Measurements from ENCODE around the gene TDRD3. TPM values are rescaled to one million over a fixed set of nuclear protein-coding genes. Genes with fewer than 3 reads are reported as not detected.

The TDRD3 gene
- polyA plus RNA-seq, 1 donor from 2014 or later, result 6.9 TPM

DNA sequence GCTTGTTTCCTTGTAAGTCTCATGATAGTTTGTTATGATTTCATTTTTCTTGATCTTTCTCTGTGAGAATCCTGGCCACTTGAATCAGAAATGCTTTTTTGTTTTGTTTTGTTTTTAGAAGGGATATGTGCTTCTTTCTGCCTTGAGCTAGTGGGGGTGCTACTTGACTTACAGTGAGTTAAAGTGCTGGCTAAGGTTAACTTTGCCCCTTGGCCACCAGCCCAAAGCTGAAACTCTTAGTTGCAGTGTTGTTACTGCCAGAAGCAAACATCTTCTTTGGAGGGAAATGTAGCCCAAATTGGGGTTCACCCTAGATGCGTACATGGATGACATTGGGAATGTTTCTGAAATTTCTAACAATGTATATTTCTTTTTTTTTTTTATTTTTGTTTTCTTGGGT, 57.4 kb downstream of the TDRD3 start:
- no peak overlapping the region for H3K4me3 Mint-ChIP-seq
- no peaks in the 10 kb centered on the region for H3K9me3 Mint-ChIP-seq
- H3K27ac Mint-ChIP-seq, result no peak overlapping the region
- no peaks in the 10 kb centered on the region for H3K27me3 Mint-ChIP-seq
- H3K36me3 Mint-ChIP-seq, result peaks cover 7% of the 10 kb centered on the region
- H3K4me1 Mint-ChIP-seq, result no peaks in the 10 kb centered on the region

DNA sequence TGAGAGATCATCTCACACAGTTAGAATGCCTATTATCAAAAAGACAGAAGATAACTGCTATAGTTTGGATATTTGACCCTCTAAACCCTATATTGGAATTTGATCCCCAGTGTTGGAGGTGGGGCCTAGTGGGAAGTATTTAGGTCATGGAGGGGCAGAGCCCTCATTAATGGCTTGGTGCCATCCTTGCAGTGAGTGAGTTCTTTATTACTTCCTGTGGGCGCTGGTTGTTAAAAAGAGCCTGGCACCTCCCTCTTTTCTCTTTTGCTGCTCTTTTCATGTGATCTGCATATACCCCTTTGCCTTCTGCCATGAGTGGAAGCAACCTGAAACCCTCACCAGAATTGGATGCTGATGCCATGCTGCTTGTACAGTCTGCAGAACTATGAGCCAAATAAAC, 66.8 kb downstream of the TDRD3 start:
- no peak overlapping the region for H3K27ac Mint-ChIP-seq
- no peaks in the 10 kb centered on the region for H3K9me3 Mint-ChIP-seq
- no peaks in the 10 kb centered on the region for H3K4me1 Mint-ChIP-seq
- peaks cover 11% of the 10 kb centered on the region for H3K36me3 Mint-ChIP-seq
- no peak overlapping the region for H3K4me3 Mint-ChIP-seq
- H3K27me3 Mint-ChIP-seq, result no peaks in the 10 kb centered on the region

DNA sequence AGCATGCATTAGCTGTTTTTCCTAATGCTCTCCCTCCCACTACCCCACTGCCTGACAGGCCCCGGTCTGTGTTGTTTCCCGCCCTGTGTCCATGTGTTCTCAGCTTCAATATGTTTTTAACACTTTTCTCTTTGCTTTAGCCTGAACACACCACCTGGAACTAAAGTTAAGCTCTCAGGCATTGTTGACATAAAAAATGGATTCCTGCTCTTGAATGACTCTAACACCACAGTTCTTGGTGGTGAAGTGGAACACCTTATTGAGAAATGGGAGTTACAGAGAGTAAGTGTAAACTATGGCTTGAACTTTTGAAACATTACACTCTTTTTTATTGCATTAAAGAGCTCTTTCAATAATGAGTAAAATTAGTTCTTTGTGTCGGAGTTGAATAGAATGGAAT, 70.1 kb downstream of the TDRD3 start:
- Mint-ChIP-seq H3K36me3 (peaks cover 19% of the 10 kb centered on the region), H3K27ac (no peak overlapping the region), H3K9me3 (peaks cover 0 to 6% (median 0%) of the 10 kb centered on the region in 3 donors), H3K4me1 (no peaks in the 10 kb centered on the region), H3K4me3 (no peak overlapping the region), H3K27me3 (no peaks in the 10 kb centered on the region)

DNA sequence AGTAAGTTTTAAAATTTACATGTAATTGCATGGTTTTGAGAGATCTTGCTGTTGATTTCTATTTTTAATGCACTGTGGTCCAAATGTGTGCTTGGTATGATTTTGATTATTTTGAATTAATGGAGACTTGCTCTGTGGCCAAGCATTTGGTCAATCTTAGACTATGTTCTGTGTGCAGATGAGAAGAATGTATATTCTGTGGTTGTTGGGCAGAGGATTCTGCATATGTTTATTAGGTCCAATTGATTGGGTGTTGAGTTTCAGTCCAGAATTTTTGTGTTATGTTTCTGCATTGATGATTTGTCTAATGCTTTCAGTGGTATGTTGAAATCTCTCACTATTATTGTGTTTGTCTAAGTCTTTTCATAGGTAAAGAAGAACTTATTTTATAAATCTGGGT, 82.3 kb downstream of the TDRD3 start:
- no peak overlapping the region for H3K4me3 Mint-ChIP-seq
- peaks cover 0 to 5% (median 1%) of the 10 kb centered on the region in 3 donors for H3K4me1 Mint-ChIP-seq
- H3K27me3 Mint-ChIP-seq, result no peaks in the 10 kb centered on the region
- H3K36me3 Mint-ChIP-seq, result peaks cover 42% of the 10 kb centered on the region
- peaks cover 3 to 15% (median 3%) of the 10 kb centered on the region in 3 donors for H3K9me3 Mint-ChIP-seq
- H3K27ac Mint-ChIP-seq, result no peak overlapping the region

DNA sequence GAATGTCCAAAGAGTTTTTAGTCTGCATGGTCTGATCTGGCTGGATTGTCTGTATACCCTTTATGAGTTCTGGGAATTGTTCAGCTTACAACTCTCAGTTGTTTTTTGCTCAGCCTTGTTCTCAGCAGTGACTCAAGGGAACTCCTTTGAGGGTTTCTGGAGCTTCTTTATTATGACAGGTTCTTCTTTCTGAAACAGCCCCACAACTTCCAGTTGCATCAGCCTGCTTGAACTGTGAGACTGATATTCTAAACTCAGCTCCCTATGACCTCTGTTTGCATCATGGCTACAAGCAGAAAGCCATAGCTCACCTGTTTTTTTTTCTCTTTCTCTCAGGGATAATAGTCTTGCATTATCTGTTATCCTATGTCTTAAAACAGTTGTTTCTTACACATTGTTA, 85.0 kb downstream of the TDRD3 start:
- Mint-ChIP-seq H3K36me3 (peaks cover 47% of the 10 kb centered on the region), H3K9me3 (peaks cover 3 to 15% (median 3%) of the 10 kb centered on the region in 3 donors), H3K27ac (no peak overlapping the region), H3K4me1 (peaks cover 0 to 5% (median 0%) of the 10 kb centered on the region in 3 donors), H3K27me3 (no peaks in the 10 kb centered on the region), H3K4me3 (no peak overlapping the region)

DNA sequence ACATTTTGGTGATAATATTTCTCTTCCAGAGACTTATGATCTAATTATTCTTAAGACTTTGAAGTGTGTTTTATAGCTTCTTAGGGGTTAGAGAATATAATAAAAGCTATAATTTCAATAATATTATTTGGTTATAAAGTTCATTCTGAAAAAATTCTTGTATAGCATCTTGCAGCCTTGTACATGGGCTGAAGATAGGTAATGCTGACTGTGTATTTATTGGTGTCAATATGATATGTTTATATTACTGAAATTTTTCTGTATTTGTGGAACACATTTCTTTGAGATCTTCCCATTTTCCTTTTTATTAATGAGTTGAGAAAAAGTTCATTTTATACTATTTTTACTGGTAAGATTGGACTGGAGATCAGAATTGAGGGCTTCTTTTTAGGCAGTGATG, 87.8 kb downstream of the TDRD3 start:
- Mint-ChIP-seq H3K9me3 (peaks cover 0 to 9% (median 8%) of the 10 kb centered on the region in 3 donors), H3K27ac (no peak overlapping the region), H3K4me3 (no peak overlapping the region), H3K4me1 (no peaks in the 10 kb centered on the region), H3K36me3 (peaks cover 50% of the 10 kb centered on the region), H3K27me3 (no peaks in the 10 kb centered on the region)

DNA sequence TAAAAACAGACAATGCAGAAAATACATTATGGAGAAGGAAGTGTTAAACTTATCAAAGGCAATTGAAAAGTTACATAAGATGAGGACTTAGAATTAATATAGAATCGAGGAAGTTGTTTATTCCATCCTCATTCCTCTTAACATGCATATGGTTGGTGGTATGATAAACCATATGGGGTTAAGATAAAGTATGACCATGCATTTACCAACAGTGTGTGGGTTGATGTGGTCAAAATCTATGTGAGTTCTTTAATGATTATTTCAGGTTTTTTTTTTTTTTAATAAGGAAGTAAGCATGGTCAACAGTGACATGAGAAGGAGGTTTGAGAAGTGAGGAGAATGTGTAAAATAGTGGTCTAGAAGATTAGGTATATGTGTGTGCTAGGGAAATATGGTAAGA, 94.5 kb downstream of the TDRD3 start:
- no peak overlapping the region for H3K4me3 Mint-ChIP-seq
- peaks cover 42% of the 10 kb centered on the region for H3K36me3 Mint-ChIP-seq
- no peaks in the 10 kb centered on the region for H3K4me1 Mint-ChIP-seq
- H3K9me3 Mint-ChIP-seq, result peaks cover 0 to 6% (median 0%) of the 10 kb centered on the region in 3 donors
- H3K27ac Mint-ChIP-seq, result no peak overlapping the region
- H3K27me3 Mint-ChIP-seq, result no peaks in the 10 kb centered on the region

DNA sequence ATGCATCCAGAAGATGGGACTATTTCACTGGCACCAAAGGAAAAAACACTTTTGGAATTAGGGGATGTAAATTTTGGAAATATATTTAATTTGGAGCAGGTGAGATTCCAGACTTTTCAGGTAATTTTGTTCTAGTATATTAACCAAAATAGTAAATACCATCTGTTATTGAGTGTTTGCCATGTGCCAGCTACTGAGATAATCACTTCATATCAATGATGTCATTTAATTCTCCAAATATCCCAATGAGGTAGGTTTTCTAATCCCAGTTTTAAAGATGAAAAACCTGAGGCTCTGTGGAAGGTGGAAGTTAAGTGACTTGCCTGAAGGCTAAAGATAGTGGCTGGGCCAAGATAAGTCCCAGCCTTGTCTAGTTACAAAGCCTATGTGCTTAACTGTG, 95.2 kb downstream of the TDRD3 start:
- no peaks in the 10 kb centered on the region for H3K4me1 Mint-ChIP-seq
- H3K27me3 Mint-ChIP-seq, result no peaks in the 10 kb centered on the region
- peaks cover 45% of the 10 kb centered on the region for H3K36me3 Mint-ChIP-seq
- peaks cover 0 to 6% (median 0%) of the 10 kb centered on the region in 3 donors for H3K9me3 Mint-ChIP-seq
- no peak overlapping the region for H3K27ac Mint-ChIP-seq
- H3K4me3 Mint-ChIP-seq, result no peak overlapping the region

DNA sequence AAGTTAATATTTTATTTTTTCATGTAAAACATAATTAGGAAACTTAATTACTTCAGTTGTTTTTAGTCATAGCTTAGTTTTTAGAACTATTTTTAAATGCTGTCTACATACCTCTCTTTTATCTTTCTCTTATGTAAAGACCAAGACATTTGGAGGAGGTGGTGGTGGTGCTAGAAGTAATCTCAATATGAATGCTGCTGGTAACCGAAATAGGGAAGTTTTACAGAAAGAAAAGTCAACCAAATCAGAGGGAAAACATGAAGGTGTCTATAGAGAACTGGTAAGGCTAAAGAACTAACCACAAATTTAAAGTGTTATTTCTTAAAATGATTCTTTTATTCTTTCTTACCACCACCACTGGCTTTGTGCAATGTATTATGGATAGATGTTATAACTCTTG, 97.3 kb downstream of the TDRD3 start:
- no peaks in the 10 kb centered on the region for H3K27me3 Mint-ChIP-seq
- no peaks in the 10 kb centered on the region for H3K4me1 Mint-ChIP-seq
- peaks cover 39% of the 10 kb centered on the region for H3K36me3 Mint-ChIP-seq
- H3K27ac Mint-ChIP-seq, result no peak overlapping the region
- H3K9me3 Mint-ChIP-seq, result peaks cover 0 to 2% (median 0%) of the 10 kb centered on the region in 3 donors
- no peak overlapping the region for H3K4me3 Mint-ChIP-seq

DNA sequence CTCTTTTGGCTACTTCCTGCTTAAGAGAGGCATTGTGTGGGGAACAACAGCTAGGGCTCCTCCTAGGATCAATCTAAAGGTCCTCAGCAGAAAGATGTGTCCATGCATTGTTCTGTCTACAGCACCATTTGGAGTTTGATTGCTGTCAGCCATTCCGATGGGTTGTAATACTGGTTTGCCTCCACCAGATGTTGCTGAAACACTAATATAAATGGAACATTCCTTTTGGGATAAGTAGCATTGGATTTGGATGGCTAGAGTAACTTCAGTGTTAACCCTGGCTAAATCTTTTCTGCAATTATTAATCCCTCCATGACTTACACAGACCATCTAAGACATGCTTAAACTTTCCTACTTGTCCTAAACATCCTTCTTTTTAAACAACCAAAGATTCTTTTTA, 104.2 kb downstream of the TDRD3 start:
- H3K36me3 Mint-ChIP-seq, result peaks cover 31% of the 10 kb centered on the region
- no peak overlapping the region for H3K4me3 Mint-ChIP-seq
- no peaks in the 10 kb centered on the region for H3K27me3 Mint-ChIP-seq
- H3K27ac Mint-ChIP-seq, result no peak overlapping the region
- peaks cover 4 to 14% (median 9%) of the 10 kb centered on the region in 3 donors for H3K9me3 Mint-ChIP-seq
- no peaks in the 10 kb centered on the region for H3K4me1 Mint-ChIP-seq

DNA sequence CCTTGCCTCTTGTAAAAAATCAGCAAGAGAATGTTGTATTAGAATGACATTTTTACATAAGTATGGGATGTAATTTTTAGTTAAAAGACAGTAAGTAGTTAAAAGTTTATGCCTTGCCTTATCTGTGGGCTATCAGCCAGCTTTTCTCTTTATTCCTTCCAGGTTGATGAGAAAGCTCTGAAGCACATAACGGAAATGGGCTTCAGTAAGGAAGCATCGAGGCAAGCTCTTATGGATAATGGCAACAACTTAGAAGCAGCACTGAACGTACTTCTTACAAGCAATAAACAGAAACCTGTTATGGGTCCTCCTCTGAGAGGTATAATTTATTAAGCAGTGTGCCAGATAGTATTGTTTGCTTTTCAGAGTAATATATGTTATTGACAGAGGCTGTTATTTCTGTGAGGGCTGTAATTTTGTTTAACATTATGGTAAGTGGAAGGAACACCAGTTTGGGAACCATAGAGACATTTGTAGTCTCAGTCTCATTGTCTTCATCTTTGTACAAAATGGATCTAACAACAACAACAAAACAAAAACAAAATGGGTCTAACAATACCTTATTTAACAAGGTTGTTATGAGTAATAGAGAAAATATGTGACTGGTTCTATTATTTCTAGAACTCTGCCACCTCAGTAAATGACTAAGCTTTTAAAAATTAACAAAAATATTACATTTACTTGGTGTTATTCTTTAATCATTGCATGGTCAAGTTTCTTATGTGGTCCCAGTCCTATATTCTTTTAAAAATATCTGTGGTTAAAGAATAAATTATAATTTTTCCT, 112.8 kb downstream of the TDRD3 start:
- H3K4me1 Mint-ChIP-seq, result no peaks in the 10 kb centered on the region
- H3K9me3 Mint-ChIP-seq, result peaks cover 2 to 4% (median 4%) of the 10 kb centered on the region in 3 donors
- no peaks in the 10 kb centered on the region for H3K27me3 Mint-ChIP-seq
- H3K27ac Mint-ChIP-seq, result no peak overlapping the region
- H3K4me3 Mint-ChIP-seq, result no peak overlapping the region
- peaks cover 26% of the 10 kb centered on the region for H3K36me3 Mint-ChIP-seq

DNA sequence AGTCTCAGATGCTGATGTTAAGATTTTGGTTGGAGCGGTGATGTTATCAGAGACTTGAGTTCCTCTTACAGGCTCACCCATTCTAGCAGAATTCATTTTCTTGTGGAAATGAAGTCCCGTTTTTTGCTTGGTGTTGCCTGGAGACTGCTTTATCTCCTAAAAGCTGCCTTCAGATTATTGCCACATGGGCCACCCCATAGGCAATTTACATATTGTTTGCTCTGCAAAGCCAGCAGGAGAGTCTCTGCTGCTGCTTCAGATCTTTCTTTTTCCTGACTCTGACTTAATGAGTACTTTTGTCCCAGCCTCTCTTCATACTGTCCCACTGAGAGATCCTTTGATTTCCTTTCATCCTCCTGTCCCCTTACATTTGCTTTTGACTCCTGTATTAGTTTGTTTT, 114.6 kb downstream of the TDRD3 start:
- no peaks in the 10 kb centered on the region for H3K4me1 Mint-ChIP-seq
- no peak overlapping the region for H3K4me3 Mint-ChIP-seq
- H3K27me3 Mint-ChIP-seq, result no peaks in the 10 kb centered on the region
- peaks cover 24% of the 10 kb centered on the region for H3K36me3 Mint-ChIP-seq
- H3K9me3 Mint-ChIP-seq, result peaks cover 0 to 4% (median 4%) of the 10 kb centered on the region in 3 donors
- H3K27ac Mint-ChIP-seq, result no peak overlapping the region

DNA sequence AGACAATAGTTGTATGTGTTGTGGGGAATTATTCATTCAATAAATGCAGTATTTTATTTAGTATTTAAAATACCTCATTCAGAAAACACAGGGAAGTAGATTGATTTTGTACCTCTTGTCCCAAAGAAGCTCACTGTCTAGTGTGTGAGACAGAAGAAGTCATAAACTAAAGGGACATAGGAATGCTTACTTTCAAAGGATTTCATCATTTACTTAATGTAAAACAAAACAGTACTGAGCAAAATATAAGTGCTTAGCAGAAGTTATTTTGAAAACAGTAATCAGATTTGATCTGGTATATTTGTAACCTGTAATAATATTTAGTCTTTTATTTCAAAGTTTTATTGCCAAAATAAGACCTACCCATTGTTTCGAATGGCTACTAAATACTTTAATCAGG, 117.9 kb downstream of the TDRD3 start:
- Mint-ChIP-seq H3K36me3 (peaks cover 21% of the 10 kb centered on the region), H3K4me3 (no peak overlapping the region), H3K9me3 (peaks cover 0 to 4% (median 4%) of the 10 kb centered on the region in 3 donors), H3K27me3 (no peaks in the 10 kb centered on the region), H3K4me1 (no peaks in the 10 kb centered on the region), H3K27ac (no peak overlapping the region)

DNA sequence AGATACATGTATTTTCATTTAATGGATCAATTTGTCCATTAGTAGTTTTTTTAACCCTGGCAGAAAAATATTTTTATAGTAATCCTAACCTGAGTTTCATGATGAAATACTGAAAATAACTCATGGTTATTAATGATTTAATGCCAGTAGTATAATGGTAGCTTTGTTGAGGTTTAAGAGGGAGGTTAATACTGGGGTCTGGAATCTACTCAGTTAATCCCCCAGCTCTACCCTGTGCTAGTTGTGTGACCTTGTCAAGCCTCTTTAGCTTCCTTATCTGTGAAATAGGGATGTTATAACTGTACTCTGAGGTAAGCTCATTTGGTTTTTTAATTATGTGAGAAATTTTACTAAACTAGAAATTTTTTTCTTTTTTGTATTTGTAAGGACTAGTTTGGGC, 122.5 kb downstream of the TDRD3 start:
- no peak overlapping the region for H3K27ac Mint-ChIP-seq
- H3K9me3 Mint-ChIP-seq, result no peaks in the 10 kb centered on the region
- H3K27me3 Mint-ChIP-seq, result no peaks in the 10 kb centered on the region
- H3K4me3 Mint-ChIP-seq, result no peak overlapping the region
- peaks cover 10% of the 10 kb centered on the region for H3K36me3 Mint-ChIP-seq
- H3K4me1 Mint-ChIP-seq, result no peaks in the 10 kb centered on the region

DNA sequence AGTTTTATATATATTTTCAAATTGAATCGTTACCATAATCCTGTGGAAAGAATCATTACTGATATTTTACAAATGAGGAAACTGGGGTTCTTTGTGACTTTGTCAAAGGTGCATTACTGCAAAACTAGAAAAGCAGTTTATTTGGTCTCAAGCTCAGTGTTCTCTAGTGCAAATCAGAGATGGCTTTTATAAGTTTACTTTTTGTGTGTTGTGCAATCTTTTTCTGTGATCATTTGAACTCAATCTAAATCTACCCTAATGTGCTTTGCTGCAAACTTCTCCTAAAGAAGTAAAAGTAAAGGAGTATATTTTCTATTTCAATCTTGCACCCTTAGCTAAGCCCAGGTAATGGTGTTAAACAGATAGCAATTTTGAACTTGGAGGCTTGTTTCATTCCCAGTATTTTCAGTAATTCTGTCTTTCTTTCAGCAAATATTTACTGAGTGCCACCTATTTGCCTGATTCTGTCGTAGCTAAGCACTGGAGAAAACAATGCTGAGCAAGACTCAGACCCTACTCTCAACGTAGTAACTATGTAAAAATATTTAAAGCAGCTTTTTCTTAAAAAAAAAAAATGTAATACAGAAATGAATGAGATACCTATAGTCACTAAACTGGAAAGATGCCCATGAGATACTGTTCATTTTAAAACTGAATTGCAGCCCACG, 124.0 kb downstream of the TDRD3 start:
- no peaks in the 10 kb centered on the region for H3K9me3 Mint-ChIP-seq
- no peaks in the 10 kb centered on the region for H3K4me1 Mint-ChIP-seq

DNA sequence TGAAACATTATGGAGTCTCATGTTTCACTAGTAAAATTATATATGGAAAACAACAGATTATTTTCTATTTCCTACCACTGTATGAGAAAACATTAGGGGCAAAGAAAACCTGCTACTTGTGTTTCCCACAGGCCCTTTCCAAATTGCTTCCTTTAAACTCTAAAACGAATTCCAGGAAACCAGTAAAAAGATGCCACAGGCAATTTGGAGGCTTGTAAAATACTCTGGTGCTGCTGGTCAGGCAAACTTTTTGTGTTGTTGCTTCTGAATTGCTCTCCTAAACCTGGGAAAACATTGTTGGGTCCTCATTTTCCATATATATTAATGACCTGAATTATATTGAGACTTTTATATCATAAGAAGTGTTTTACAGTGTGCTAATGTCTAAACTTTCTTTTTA, 141.5 kb downstream of the TDRD3 start:
- Mint-ChIP-seq H3K9me3 (no peaks in the 10 kb centered on the region), H3K27me3 (no peaks in the 10 kb centered on the region), H3K36me3 (peaks cover 13% of the 10 kb centered on the region), H3K4me1 (no peaks in the 10 kb centered on the region), H3K27ac (no peak overlapping the region), H3K4me3 (no peak overlapping the region)

More for the DNA sequence above, 124.0 kb downstream of the TDRD3 start:
- H3K27me3 Mint-ChIP-seq, result no peaks in the 10 kb centered on the region
- peaks cover 10% of the 10 kb centered on the region for H3K36me3 Mint-ChIP-seq
- H3K27ac Mint-ChIP-seq, result no peak overlapping the region
- H3K4me3 Mint-ChIP-seq, result no peak overlapping the region
